Activated CD4-positive, alpha-beta T cell treated with anti-CD3 and anti-CD28 coated beads, Interleukin-2, amount 50 U/mL, for 4 hours (primary cell): ENCODE measurements around the gene RETNLB.

Source experiments
- DNase-seq, 2 experiments: peaks; one replicate each; pipeline ENCODE4 v3.0.0-alpha.2; 2020

RETNLB gene

GRCh38 chr3:108757404-108757982, at the start of gene RETNLB:
Gene RETNLB (minus strand): TSS chr3:108757410. CDS start chr3:108757185, 225 bp downstream.
- no peak for DNase-seq

- no peak for DNase-seq
These were observed 49.1 kb upstream of the RETNLB start for GRCh38 chr3:108806316-108806715.

DNA sequence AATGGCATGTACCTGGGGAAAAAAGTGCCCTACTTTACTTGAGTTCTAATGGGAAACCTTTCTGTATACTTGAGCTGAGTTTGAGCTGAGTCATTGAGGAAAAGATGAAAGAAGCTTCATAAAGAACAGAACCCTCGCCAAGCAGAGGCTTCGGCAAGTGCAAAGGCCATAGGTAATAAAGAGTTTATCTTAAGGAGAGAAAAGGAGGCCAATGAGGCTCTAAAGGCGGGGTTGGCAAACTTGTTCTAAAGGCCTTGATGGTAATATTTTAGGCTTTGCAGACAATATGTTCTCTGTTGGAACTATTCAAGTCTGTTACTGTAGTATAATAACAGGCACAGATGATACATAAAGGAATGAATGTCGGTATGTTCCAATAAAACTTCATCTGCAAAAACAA, 47.8 kb upstream of the RETNLB start:
- no peak for DNase-seq

DNA sequence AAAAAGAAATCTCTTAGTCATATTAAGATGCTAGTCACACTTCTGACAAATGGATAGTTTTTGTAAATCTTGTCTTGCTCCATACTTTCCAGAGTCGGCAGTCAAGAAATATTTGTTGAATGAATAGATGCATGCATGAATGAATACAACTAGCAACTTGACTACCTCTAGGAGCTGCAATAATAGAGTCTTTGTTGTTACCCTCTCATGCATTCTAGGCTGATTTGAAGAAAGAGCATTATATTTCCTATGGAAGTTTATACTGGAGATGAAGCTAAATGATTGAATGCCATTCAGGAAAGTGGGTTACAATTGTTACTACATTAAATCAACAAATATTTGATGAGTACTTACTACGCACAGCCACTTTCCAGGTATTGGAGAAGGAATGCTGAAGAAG, 47.2 kb upstream of the RETNLB start:
- DNase-seq, result no peak

DNA sequence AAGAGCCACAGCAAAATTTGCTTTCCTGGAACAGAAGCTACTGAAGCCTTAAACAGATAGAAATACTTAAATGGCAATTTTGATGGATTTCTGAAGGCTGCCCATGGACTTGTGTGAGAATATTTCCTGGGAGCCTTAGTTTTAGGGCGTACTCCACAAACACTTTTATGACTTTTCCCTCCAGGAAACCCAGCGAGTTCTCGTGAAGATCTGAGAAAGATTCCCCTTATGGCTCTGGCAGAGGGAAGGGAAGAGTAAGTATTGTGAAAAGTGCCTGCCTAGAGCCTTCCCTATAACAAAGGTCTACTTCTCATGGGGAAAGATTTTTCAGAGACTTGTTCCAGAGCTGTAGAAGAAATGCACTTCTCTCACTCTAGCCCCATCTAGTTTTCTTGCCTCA, 34.3 kb upstream of the RETNLB start:
- no peak for DNase-seq

- DNase-seq, result peak; percentile 11 to 13
These were observed 23.0 kb upstream of the RETNLB start for GRCh38 chr3:108780235-108780634.

DNA sequence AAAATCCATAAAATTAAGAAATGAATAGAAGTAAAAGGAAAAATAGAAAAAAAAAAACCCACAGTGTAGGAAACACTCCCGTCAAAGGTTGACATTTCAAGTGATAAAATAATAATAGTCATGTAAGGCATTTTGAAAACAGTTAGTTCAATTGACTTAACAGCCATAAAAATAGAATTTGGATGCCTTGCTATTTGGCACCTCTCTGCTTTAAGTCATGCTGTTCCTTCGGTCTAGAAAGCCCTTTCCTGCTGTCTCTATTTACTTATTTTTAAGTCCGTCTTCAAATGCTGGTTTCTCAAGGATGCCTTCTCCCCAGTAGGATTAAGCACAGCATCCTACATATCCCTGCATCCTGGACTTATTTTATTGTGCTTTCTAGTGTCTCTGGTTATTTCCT, 22.3 kb upstream of the RETNLB start:
- no peak for DNase-seq

GRCh38 chr3:108775649-108776048, 18.4 kb upstream of the RETNLB start:
- no peak for DNase-seq

- DNase-seq, result no peak
These were observed 10.0 kb upstream of the RETNLB start for GRCh38 chr3:108767253-108767652.

DNA sequence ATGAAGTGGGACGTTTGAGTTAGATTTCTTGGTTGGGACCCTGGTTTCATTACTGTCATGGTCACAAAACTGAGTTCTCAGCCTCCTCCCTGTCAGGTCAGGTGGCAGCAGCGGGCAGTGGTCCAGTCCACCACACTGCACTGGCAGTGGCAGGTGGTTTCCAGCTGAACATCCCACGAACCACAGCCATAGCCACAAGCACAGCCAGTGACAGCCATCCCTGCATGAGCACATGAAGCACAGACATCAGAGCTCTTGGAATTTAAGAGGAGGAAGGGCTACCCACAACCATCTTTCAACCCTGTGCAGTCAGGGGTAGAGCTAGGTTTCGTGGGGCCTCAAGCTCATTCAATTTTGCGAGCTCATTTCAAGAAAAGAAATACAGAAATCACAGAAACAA, 1.5 kb downstream of the RETNLB start:
- DNase-seq, result no peak

GRCh38 chr3:108744762-108745161, 12.4 kb downstream of the RETNLB start:
- DNase-seq, result no peak

GRCh38 chr3:108742929-108743328, 14.3 kb downstream of the RETNLB start:
- no peak for DNase-seq

GRCh38 chr3:108736821-108737220, 20.4 kb downstream of the RETNLB start:
- no peak for DNase-seq

- DNase-seq, result no peak
These were observed 28.3 kb downstream of the RETNLB start for GRCh38 chr3:108728934-108729333.

DNA sequence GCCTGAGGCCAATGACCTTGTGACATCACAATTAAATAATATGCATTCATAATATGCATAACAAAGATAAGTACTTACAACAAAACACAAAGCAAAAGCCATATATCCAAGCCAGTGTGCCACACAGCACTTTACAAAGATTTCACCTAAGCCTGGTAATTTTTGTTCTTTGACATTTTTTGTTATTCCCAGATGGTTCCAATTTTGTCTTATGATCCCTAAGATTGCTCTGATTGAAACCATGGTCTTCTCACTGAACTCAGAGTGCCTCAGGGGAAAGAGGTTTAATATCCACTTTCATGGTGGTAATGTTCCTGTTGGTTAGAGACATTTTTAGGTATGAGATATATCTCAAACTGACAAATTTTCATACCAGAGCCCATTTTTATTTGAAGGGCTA, 29.1 kb downstream of the RETNLB start:
- DNase-seq, result no peak

DNA sequence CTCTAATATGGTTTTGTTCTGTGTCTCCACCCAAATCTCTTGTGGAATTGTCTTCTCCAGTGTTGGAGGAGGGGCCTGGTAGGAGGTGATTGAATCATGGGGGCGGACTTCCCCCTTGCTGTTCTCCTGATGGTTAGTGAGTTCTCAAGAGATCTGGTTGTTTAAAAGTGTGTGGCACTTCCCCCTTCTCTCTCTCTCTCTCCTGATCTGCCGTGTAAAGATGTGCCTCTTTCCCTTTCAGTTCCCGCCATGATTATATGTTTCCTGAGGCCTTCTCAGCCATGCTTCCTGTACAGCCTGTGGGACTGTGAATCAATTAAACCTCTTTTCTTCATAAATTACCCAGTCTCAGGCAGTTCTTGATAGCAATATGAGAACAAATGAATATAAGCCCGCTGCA, 33.1 kb downstream of the RETNLB start:
- DNase-seq, result no peak

GRCh38 chr3:108722724-108723123, 34.5 kb downstream of the RETNLB start:
- DNase-seq, result no peak

- no peak for DNase-seq
These were observed 37.9 kb downstream of the RETNLB start for GRCh38 chr3:108719178-108719806.

DNA sequence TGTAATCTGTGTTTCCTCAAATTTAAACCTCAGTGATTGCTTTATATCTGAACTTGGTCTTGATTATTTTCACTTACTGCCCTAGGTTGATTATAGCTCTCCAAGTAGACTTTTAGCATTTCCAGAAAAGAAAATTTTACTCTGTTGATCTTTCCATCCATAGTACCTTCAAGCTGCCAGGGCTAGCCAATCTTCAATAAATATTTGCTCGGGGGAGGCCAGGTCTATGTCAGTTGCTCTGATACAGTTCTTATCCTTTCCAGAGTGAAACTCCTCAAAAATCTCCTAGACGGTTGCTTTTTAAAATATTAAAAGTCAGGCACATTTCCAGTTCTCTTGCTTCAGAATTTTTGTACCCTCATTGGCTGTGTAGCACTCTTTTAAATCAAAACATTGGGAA, 38.8 kb downstream of the RETNLB start:
- DNase-seq, result no peak

DNA sequence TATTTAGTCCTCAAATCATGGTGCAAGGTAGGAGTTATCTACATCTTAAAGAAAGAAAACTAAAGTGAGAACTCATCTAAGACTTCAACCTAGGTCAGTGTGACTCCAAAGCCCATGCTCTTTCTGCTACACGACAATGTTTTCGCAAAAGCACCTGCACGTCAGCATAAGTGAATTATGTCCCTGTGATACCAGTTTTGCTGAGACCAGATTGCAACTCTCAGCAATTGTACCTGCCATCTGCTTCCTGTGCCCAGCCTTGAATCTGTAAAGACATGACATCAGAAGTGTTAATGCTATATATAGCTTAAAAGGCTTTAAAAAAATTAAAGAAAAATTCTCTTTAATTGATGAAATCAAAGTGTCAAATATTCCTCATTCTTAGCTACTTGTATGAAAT, 43.4 kb downstream of the RETNLB start:
- no peak for DNase-seq

DNA sequence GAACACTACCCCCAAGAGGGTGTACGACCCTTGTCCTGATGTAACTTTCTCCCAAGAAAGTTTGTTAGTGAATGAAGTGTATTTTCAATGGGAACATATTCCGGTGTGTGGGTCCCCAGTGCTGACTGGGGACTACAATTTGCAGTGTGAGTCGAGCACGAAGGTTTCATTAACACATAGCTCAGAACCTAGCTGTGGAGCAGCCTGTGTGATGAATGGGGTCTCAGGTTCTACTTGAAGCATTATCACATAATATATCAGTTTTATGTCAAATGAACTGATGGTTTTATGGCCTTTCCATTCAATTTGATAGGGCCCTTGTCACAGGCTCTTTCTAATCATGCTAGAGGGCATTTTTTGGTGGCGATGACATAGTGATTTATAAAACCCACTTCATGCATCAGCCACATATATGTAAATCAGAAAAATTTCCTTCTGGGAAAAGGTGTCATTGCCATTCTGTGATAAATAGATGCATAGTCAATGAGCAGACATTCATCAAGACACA, 44.1 kb downstream of the RETNLB start:
- no peak for DNase-seq
